GM18498 (cell line): ENCODE measurements around the gene EXD2.
A peak's percentile ranks its signal among the peaks of the same experiment; 100 is the strongest.

Source experiments
- ATAC-seq: cut with Tn5 transposase; IDR thresholded peaks from one replicate; pipeline ENCODE4 v1.9.1; 2021; ENCODE audit warnings: mild to moderate bottlenecking, moderate library complexity; ENCODE audit not compliant: unreplicated experiment

Gene EXD2

DNA sequence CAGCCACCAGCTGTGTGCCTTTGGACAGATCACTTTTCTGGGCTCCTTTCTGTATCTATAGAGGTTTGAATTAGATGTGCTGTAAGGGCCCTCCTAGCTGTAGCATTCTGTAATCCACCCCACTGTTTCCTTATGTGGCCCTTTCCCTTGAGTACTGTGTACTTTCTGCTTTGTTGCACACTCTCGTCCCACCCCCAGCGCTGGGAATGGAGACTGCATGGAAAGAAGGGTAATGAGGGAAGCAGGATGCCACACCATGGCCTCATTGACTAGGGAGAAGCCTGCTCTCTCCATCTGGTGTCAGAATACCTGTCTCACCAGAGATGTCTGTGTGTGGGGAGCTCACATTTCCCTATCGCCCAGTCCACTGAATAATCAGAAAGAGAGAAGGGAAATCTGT lies 55.0 kb downstream of the EXD2 start:
- no peak for ATAC-seq

DNA sequence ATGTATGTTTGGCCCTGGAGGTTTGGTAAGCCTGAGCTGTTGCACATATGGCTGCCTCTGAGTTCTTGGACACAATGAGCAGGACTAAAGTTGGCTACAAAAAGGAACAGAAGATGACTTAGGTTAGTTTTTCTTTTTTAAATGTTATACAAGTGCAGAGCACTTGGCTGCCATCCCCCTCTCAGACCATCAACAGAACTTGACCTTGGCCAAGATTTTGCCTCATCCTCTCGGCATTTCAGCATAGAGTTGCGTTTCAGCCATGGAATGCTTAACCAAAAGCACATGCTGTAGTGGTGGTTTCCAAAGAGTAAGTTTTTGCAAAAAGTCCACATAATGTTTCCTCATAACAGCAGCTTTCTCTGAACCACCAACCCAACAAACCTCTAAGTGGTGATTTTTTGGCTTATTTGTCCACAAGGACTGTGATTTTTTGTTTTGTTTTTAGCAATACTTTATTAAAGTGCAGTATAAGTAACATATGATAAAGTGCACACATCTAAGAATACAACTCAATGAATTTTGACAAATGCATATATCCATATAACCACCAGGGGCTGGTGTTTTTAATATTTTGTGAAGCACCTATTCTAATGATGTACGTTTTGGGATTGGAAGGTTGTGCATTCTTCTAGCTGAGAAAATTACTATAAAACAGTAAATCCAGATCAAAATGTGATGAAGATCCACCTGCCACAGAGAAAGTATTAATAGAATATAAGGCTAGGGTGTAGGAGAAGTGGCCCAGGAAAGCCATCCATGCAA lies 56.6 kb downstream of the EXD2 start:
- no peak for ATAC-seq

DNA sequence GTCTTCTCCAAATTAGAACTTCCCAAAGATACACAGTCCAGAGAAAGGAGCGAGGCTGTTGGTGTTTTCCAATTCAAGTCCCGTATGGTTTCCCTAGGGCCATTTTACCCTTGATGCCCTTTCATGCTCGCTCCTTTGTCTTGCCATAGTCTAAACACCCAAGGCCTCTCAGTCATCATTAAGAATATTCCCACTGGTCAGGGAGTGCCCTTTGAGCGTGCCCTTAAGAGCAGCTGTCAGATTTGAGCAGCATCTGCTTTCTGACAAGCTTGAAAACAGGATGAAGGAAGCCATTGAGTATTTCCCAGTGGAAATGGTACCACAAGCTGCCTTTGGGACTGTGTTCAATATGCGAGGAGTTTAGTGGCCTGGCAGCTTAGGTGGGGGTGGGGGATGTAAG lies 58.3 kb downstream of the EXD2 start:
- no peak for ATAC-seq

DNA sequence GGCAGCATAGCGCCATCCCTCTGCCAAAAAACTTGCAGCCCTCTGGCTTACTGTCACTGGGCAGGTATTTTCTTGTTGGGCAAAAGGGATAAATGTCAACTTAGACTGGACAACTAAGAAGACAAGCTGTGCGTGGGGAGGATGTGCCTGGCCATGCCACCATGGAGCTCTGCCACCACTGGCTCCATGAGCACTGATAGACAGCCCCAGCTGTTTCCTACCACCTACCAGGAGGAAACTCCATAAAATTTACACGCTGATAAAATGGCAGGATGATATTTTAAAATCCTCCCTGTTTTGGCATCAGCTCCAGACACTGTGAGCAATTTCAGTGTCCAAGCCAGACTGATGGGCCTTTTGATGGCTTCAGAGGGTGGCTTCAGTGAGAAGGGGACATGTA lies 61.6 kb downstream of the EXD2 start:
- ATAC-seq: no peak

DNA sequence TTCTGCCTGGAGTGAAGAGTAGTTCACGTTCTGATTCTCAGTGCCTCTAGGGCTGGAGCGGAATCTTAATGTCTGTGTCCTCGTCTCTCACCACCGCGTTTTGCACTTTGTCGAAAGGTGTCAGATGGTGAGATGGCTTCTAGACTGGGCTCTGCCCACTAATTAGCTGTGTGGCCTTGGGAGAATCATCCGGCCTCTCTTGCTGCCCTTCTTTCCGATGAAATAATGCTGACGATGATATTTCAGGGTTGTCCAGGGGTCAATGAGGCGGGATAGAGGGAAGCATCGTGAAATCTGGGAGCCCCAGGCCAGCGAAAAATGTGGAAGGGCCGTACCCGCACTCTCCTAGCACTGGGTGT lies 67.8 kb downstream of the EXD2 start:
- ATAC-seq: no peak

DNA sequence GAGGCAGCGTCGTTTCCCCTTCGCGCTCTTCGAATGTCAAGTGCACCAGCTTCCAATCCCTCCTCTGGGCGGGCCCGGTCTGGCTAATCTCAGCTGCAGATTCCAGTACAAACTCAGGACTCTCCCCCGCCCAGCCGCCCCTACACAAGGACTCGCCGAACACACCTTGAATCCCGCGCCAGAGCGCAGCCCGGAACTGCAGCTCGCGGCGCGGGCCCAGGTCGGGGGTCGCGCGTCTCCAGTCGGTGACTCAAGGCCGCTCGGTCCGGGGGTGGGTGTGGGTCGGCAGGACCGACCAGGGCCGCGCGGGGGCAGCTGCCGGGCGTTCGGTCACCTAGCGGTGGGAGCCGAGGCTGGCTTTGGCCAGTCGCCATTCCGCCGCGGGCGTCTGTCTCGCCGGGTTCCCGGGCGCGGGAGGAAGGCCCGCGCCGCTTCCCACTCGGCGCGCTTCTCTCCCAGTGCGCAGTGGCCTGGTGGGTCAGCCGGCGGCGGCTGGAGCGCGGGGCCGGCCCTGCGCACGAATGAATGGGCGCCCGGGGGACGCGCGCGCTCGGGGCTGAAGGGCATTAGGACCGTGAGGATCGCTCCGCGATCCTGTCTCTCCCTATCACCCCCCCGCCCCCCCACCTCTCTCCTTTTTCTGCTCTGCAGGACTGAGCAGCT lies 68.4 kb downstream of the EXD2 start, which contains the start of gene GALNT16:
GALNT16 (plus strand) TSS at position 632 of the 663 bp plus-strand sequence. CDS start 133 bp downstream, outside the sequence.
- ATAC-seq: no peak

DNA sequence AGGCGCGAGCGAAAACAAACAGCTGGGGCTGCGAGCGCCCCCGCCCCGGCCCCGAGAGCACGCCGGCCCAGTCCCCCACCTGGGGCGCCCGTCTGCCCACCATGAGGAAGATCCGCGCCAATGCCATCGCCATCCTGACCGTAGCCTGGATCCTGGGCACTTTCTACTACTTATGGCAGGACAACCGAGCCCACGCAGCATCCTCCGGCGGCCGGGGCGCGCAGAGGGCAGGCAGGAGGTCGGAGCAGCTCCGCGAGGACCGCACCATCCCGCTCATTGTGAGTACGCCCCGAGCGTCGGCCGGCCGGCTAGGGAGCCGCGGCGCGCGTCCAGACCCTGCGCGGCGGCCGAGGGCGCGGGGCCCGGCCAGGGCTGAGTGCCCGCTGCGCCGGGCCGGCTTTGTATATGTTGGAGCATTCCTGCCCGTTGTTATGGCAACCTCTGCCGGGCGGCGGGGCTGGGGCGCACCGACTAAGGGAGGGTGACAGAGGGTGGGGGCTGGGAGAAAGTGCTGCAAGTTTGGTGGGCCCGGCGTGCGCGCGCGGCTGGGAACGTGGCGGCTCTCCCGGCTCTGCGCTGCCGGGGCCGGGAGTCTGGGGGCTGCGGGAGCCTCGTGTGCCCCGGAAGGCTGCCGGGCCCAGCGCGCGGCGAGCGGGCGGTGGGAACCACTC lies 69.0 kb downstream of the EXD2 start:
- no peak for ATAC-seq

DNA sequence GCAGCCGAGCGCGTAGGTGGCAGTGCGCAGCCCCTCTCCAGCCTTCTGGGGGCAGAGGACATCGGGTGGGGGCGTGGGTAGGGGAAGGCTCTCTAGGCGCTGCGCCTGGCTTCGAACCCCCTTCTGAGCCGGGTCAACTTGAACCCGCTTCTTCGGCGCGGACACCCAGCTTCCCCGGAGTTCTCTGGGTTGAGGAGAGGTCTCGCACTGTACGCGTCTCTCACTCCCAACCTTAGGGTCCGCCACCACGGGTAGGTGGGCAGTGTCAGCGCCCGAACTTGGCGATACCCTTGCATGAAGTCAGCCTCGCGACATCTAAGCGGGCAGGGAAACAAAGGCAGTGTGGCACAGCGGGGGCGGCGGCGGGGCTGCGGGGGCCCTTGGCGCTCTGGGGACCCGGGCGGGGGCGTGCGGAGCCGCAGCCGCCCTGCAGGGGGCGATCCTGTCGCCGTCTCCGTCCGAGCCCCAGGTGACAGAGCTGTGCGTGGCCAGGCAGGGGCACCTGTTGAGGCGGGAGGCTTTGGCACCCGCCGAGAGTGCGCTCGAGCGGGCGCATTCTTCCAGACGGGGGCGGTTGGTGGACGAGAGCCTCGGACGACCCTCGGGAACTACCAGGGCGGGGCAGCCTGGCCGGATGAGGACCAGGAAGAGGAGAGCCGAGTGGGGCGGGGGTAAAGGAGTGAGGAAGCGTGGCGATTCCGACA lies 69.7 kb downstream of the EXD2 start:
- peak; percentile 71 for ATAC-seq

DNA sequence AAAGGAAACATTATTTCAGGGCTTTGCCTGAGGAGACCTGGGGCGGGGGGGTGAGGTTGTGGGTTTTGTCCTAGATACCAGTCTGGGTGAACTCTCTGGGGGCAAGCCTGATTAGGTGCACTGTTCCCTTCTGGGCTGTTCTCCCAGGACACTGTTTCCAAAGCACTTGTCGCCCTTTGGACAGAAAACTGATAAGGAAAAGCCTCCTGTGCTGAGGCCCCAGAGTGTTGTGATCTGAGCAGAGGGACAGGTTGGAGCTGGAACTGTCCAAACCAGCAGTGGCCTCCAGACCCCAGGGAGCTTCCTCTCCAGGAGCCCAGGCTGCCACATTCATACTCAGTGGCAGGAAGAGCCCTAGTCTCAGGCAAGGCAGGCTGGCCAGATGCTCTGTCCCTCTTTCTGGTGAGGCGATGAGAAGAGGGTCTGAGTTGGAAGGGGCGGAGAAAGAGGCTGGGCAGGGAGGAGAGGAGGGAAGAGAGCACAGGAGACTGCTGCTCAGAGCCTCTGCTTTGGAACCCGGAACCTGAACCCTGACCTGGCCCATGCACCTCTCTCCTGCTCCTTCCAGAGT lies 70.5 kb downstream of the EXD2 start:
- ATAC-seq: no peak

DNA sequence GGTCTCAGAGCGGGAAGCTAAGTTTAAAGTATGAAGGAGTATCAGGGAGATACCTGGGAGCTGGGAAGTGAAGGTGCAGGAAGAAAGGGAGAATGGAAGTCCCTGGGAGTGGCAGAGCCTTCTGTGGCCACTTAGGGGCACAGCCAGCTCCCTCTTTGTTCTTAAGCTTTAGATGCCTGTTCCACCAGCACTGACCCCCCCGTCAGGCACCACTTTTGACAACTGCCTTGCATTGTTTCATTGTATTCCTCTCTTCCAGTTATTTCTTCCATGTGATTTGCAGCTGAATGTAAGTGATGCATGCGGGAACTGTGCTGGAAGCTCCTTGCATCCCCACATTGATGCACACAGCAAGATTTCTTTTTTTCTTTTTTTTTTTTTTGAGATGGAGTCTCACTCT lies 71.2 kb downstream of the EXD2 start:
- ATAC-seq: no peak

DNA sequence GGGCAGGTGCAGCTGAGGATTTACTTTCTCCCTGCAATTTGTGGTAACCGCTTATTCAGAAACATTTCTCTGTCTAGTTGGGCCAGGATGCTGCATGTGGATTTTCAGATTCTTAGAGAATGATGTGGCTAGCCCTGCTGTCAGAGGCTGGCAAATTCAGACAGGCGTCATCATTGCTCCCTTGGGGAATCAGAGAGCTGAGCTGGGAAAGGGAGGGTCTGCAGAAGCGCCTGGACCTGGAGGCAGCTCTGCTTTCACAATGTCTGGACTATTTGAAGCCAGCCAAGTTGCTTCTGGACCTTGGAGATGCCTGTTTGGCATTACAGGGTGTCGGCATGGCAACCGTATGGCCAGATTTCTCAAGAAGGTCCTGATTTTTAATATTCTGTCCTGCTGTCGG lies 72.1 kb downstream of the EXD2 start:
- ATAC-seq: no peak

DNA sequence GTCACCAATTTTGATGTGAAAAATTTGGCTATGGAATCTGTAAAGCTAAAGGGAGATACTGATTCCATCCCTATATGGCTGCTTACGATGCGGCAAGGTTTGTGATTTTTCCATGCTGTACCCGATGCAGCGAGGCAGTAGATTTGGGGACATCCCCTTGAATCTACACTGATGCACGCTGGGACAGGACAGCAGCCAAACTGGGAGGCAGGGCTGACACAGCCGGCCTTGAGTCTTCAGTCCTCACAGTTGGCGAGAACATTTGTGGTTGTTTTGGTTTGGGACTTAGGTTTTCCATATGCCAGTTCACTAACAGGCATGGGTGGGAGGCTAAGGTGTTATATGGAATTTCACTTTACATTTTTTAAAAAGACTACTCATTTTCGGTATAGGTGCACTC lies 72.5 kb downstream of the EXD2 start:
- no peak for ATAC-seq

DNA sequence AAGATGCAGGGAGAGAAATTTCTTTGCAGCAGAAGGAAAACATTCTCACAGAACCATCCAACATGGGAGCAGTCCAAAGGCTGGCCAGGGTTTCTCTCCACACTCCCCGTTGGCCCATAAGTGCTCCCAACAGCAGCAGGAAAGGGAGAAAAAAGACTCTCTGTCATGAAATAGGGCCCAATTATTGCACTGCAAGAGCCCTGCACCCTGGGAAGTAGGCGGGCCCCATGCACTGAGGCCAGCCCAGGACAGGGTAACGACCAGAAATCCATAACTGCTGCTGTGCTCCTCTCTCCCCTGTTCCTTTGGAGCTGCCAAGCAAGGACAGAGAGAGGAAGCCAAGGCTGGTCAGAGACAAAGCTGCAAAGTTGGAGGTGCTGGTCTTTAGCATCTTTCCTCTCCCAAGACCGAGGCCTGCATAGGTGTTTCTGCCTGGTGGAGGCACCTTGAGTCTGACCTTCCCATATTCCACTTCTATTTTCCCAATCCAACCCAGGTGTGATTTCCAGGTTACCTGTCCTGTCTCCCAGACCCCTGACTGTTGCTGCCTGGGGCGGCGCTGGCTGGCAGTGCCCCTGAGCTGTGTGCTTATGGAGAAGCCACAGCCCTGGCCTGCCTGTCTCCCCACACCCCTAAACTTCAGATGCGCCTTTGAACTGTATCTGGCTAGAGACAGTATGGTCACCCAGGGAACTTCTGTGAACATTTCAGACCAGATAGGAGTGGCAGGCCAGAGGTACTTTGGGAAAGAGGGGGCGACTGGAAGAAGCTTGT lies 75.5 kb downstream of the EXD2 start:
- no peak for ATAC-seq

DNA sequence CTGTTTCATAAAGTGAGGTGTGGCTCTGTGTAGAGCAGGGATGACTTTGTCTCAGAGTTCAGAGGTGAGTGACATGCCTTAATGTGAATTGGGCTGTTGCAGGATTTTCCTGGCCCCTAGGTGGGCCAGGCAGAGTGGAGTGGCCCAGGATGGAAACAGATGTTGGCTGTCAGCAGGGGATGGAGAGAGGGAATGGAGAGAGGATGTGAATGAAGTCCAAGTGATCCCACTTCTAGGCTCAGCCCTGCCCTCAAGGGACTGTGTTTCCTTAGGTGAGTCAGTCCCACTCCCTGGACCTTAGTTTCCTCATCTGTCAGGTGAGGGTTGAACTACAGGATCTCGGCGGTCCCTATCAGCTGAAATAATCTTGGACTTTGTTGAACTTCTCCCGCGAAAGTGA lies 76.2 kb downstream of the EXD2 start:
- ATAC-seq: no peak

DNA sequence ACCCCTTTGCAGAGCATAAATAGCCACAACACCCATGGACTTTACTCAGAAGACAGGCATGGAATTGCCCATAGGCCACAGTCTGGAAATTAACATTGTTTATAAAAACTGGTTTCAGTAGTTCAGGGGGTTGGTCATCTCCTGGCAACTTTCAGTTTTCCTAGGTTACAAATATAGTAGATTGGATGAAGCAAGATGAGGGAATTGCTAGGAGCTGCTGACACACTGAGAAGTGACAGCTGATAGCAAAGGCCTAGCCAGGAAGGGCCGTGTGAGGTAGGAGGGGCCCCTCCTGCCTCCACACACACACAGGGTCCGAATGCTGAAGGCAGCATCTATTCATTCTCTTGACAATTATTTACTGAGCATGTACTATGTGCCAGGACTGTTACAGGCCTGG lies 76.9 kb downstream of the EXD2 start:
- ATAC-seq: no peak

DNA sequence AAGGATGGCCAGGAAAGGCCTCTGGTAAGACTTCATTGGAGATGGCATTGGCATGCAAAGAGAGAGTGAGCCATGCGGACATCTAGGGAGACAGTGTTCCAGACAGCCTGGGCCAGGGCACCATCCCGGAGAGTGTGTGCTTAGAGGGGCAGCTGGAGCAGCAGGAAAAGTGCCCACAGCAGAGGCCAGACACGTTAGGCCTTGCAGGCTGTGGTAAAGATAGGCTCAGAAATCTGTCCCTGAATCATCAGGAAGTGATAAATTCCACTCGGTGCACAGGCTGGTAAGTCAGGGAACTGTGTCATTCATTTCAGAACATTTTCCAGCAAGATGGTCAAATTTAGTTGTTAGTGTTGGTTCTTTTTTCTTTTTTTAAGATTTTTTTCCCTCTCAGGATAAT lies 77.5 kb downstream of the EXD2 start:
- no peak for ATAC-seq

DNA sequence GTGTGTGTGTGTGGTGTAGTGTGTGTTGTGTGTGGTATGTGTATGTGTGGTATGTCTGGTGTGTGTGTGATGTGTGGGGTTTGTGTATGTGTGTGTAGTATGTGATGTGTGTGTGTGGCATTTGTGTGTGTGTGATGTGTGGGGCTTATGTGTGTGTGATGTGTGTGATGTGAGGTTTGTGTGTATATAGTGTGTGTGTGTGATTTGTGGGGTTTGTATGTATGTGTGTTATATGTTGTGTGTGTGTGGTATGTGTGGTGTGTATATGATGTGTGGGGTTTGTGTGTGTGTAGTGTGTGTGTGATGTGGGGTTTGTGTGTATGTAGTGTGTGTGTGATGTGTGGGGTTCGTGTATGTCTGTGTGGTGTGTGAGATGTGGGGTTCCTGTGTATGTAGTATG lies 78.1 kb downstream of the EXD2 start:
- ATAC-seq: no peak

DNA sequence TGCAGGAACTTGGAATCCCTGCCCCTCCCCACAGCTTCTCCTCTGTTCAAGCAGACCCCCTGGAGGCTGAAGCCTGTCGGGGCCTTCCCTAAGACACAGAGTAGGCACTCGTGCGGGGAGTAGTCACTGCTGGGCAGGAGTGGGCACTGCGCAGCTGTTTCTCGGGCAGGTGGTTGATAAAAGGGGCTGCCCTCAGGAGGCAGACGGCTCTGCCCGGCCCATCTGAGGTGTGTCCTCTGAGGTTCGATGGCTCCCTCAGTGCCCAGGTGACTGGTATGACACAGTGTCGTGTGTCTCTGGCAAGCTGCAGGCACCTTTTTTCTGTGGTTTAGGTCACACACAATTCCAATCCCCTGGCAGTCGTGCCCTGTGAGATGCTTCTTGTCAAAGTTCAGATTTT lies 78.8 kb downstream of the EXD2 start:
- no peak for ATAC-seq

DNA sequence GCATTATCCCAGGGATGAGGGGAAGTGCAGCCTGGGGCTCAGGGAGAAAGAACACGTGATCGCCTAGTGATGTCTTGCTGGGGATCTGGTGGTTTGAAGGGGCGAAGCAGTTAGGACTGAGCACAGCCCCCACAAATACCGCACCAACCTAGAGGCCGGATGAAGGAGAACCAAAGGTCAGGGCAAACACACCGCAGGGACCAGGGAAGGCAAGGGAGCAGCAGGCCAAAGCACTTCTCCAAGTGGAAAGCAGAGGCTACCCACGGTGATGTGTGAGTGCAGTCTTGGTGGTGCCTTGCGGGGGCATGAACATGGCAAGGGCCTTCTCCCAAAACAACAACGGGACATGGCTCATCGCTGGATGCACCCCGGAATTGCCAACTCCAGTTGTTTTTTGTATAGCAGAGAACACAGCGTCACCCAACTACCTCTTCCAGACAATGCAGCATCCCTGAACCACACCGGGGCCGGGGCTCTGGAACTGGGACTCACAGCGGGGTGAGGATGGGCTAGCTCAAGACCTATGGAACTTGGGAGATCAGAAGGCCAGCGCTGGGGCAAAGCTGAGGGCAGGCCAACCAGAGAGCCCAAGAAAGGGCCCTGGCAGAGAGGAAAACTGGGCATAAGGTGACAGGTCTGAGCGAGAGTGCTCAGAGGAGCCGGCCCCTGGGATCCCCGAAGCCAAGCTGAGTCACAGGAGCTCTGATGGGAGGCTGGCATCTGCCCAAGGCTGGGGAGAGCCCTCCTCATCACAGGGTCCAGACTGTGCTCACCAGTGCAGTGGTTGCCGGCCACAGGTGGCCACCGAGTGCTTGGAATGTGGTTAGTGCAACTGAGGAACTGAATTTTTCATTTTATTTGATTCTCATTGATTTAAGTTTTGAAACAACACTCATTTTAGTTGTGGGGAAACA lies 79.8 kb downstream of the EXD2 start:
- ATAC-seq: no peak
